CD4-positive, alpha-beta T cell (primary cell): Measurements from ENCODE around the gene BANP. TPM values are rescaled to one million over a fixed set of nuclear protein-coding genes. Genes with fewer than 3 reads are reported as not detected.
"Not testable (repeated sequence)": the region's sequence is repeated elsewhere in the genome, so short reads cannot be mapped to it uniquely, and the experiment has no call there.

Experiments
- ATAC-seq: fragments of 200-7000 bp; cut with Tn5 transposase; one replicate; pipeline ENCODE4 v1.10.0; 2022; ENCODE audit warnings: mild to moderate bottlenecking; ENCODE audit not compliant: poor library complexity
- CTCF ChIA-PET: fragments of 350-600 bp; sonication (Branson Sonifier 250); formaldehyde crosslinking; loops from one replicate; lab custom pipeline; 2021; ENCODE audit warnings: antibody characterized with exemption, inconsistent platforms; lab: Charles Lee
- POLR2A ChIA-PET: fragments of 350-600 bp; sonication (Branson Sonifier 250); formaldehyde crosslinking; loops from one replicate; lab custom pipeline; 2021; ENCODE audit warnings: antibody characterized with exemption, inconsistent platforms; lab: Charles Lee
- DNase-seq, 14 experiments: peaks; one replicate each; pipeline ENCODE4 v3.0.0-alpha.2; 2013 to 2020; ENCODE audit warnings: mixed read lengths in 2 of 14
- H3K27ac ChIP-seq, 2 donors: one replicate each; pipeline versions ENCODE4 v1.5.1 to v1.7.0; 2013; ENCODE audit warnings: low read length in 2 of 2, low read depth in 1 of 2, mild to moderate bottlenecking in 1 of 2
- H3K27me3 ChIP-seq, 2 experiments: 1 replicate in 1 of 2; 2 replicates in 1 of 2; pipeline versions ENCODE4 v1.6.1 to v1.7.0; 2013; ENCODE audit warnings: low read length in 2 of 2, control low read depth in 1 of 2, mild to moderate bottlenecking in 1 of 2, moderate library complexity in 1 of 2; ENCODE audit not compliant: insufficient read depth in 2 of 2, control insufficient read depth in 1 of 2
- H3K36me3 ChIP-seq: one replicate; pipeline ENCODE4 v1.6.1; 2013; ENCODE audit warnings: low read length, control low read depth; ENCODE audit not compliant: insufficient read depth
- H3K4me1 ChIP-seq: one replicate; pipeline ENCODE4 v1.6.1; 2013; ENCODE audit warnings: low read length, control low read depth; ENCODE audit not compliant: insufficient read depth
- H3K4me3 ChIP-seq: one replicate; pipeline ENCODE4 v1.5.1; 2013; ENCODE audit warnings: mild to moderate bottlenecking, low read length, moderate library complexity
- H3K9me3 ChIP-seq, 2 experiments: 1 replicate in 1 of 2; 2 replicates in 1 of 2; pipeline versions ENCODE4 v1.6.1 to v1.7.0; 2013; ENCODE audit warnings: low read length in 2 of 2, mild to moderate bottlenecking in 2 of 2, control low read depth in 1 of 2, moderate library complexity in 1 of 2; ENCODE audit not compliant: control insufficient read depth in 1 of 2, insufficient read depth in 1 of 2
- H3K27ac Mint-ChIP-seq: one replicate; pipeline ENCODE4 v1.8.0; 2020; ENCODE audit warnings: mixed read lengths
- H3K27me3 Mint-ChIP-seq: one replicate; pipeline ENCODE4 v1.8.0; 2021; ENCODE audit warnings: mixed read lengths
- H3K36me3 Mint-ChIP-seq: one replicate; pipeline ENCODE4 v1.8.0; 2021; ENCODE audit warnings: low read depth, mixed read lengths
- H3K4me1 Mint-ChIP-seq: one replicate; pipeline ENCODE4 v1.8.0; 2021; ENCODE audit warnings: low read depth, mixed read lengths
- H3K4me3 Mint-ChIP-seq: one replicate; pipeline ENCODE4 v1.8.0; 2020; ENCODE audit warnings: mild to moderate bottlenecking, mixed read lengths
- H3K9me3 Mint-ChIP-seq: one replicate; pipeline ENCODE4 v1.8.0; 2020; ENCODE audit warnings: mixed read lengths
- intact Hi-C, 2 experiments: fragments of 100-400 bp; cut with DNase I in 1 of 2; cut with micrococcal nuclease in 1 of 2; formaldehyde crosslinking; loops; one replicate each; pipeline versions ENCODE4 v1.15.1 to v1.9.0; 2023 to 2025; cut with DNase I, micrococcal nuclease
- polyA plus RNA-seq, 2 donors: library from polyadenylated mRNA; unstranded; fragments of 120-200 nt; gene quantifications; one replicate each; pipeline ENCODE4 v1.2.1, GENCODE V29; 2013
- total RNA-seq, 174 experiments: library from RNA in 2 of 174; stranded (reverse) in 2 of 174; gene quantifications; one replicate each; pipeline ENCODE4 v1.2.3 and lab custom pipeline; 2021 to 2026
- TF ChIP-seq, protein P1 (sequence below): fragments of 200-600 bp; IDR thresholded peaks from one replicate; pipeline ENCODE4 v1.8.0; 2022; ENCODE audit warnings: antibody characterized with exemption, mild to moderate bottlenecking

Gene BANP, protein sequence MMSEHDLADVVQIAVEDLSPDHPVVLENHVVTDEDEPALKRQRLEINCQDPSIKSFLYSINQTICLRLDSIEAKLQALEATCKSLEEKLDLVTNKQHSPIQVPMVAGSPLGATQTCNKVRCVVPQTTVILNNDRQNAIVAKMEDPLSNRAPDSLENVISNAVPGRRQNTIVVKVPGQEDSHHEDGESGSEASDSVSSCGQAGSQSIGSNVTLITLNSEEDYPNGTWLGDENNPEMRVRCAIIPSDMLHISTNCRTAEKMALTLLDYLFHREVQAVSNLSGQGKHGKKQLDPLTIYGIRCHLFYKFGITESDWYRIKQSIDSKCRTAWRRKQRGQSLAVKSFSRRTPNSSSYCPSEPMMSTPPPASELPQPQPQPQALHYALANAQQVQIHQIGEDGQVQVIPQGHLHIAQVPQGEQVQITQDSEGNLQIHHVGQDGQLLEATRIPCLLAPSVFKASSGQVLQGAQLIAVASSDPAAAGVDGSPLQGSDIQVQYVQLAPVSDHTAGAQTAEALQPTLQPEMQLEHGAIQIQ
- total RNA-seq (10 to 100 TPM; 57.5 to 58.6 TPM), total RNA-seq (lab: John Stamatoyannopoulos, UW) (19.3 to 73.9 (median 46.5) reads per million in 172 experiments)
- 20.9 TPM for polyA plus RNA-seq (2013, experiment 1 of 2)
- 23.6 TPM for polyA plus RNA-seq (2013, experiment 2 of 2)

GRCh38 chr16:87950765-87951551 is at the start of gene BANP:
Gene BANP, plus strand, starts transcription at chr16:87951434. Its CDS starts 23,682 bp downstream, at chr16:87975116.
- Mint-ChIP-seq H3K27me3 (no peaks in the 10 kb centered on the region), H3K4me1 (peaks cover 42% of the 10 kb centered on the region), H3K27ac (peak within 1 kb of the TSS; percentile 99), H3K36me3 (peaks cover 31% of the 10 kb centered on the region), H3K9me3 (no peaks in the 10 kb centered on the region), H3K4me3 (peak within 1 kb of the TSS; percentile 100)
- POLR2A ChIA-PET = interaction anchor here (0.7 to 2.6 kb wide), 17 partner anchors 10 to 633 kb away, joined by 3 to 20 read pairs (median 4); partner anchors contain the start of genes FBXO31, KLHDC4, SLC7A5 and ZC3H18
- CTCF ChIA-PET = interaction anchor here (0.6 to 1.1 kb wide), 3 partner anchors 10 to 172 kb away, joined by 3 to 5 read pairs (median 3); no protein-coding TSS in a partner anchor
- TF ChIP-seq, protein P1, sequence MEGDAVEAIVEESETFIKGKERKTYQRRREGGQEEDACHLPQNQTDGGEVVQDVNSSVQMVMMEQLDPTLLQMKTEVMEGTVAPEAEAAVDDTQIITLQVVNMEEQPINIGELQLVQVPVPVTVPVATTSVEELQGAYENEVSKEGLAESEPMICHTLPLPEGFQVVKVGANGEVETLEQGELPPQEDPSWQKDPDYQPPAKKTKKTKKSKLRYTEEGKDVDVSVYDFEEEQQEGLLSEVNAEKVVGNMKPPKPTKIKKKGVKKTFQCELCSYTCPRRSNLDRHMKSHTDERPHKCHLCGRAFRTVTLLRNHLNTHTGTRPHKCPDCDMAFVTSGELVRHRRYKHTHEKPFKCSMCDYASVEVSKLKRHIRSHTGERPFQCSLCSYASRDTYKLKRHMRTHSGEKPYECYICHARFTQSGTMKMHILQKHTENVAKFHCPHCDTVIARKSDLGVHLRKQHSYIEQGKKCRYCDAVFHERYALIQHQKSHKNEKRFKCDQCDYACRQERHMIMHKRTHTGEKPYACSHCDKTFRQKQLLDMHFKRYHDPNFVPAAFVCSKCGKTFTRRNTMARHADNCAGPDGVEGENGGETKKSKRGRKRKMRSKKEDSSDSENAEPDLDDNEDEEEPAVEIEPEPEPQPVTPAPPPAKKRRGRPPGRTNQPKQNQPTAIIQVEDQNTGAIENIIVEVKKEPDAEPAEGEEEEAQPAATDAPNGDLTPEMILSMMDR = peak; percentile 31
- DNase-seq = peak; percentile 92 to 99 (median 96)
- H3K9me3 ChIP-seq = no peaks in the 10 kb centered on the region
- peaks cover 55% of the 10 kb centered on the region for H3K4me1 ChIP-seq
- H3K27ac ChIP-seq = peak within 1 kb of the TSS; percentile 88 to 98
- intact Hi-C loops = loop anchor here (1.0 to 10.0 kb wide), 10 partner anchors 174 to 1396 kb away; partner anchors contain the start of genes KLHDC4 (in 1 of the 2), MAP1LC3B (in 1 of the 2), MTHFSD (in 1 of the 2) and ZCCHC14 (in 1 of the 2)
- peak; percentile 92 for ATAC-seq
- H3K4me3 ChIP-seq = peak within 1 kb of the TSS; percentile 92
- H3K36me3 ChIP-seq = peaks cover 18% of the 10 kb centered on the region
- no peaks in the 10 kb centered on the region for H3K27me3 ChIP-seq

- H3K27me3 Mint-ChIP-seq, intact Hi-C loops, DNase-seq, H3K27ac ChIP-seq, H3K27ac Mint-ChIP-seq, ATAC-seq, H3K4me3 ChIP-seq, POLR2A ChIA-PET, H3K4me1 Mint-ChIP-seq, H3K27me3 ChIP-seq, H3K9me3 Mint-ChIP-seq, H3K9me3 ChIP-seq, H3K36me3 ChIP-seq, H3K4me3 Mint-ChIP-seq, H3K4me1 ChIP-seq, H3K36me3 Mint-ChIP-seq: not testable (repeated sequence)
- CTCF ChIA-PET = interaction anchor here (1.0 kb wide), 1 partner anchor 126 kb away, joined by 3 read pairs; no protein-coding TSS in a partner anchor
Observed at GRCh38 chr16:87904963-87905362, 46.3 kb upstream of the BANP start.

- DNase-seq, H3K4me1 ChIP-seq, ATAC-seq, H3K27me3 ChIP-seq, POLR2A ChIA-PET, intact Hi-C loops, H3K9me3 Mint-ChIP-seq, H3K27ac ChIP-seq, H3K4me1 Mint-ChIP-seq, H3K36me3 ChIP-seq, H3K9me3 ChIP-seq, H3K36me3 Mint-ChIP-seq, H3K4me3 ChIP-seq, H3K27me3 Mint-ChIP-seq, H3K4me3 Mint-ChIP-seq, H3K27ac Mint-ChIP-seq: not testable (repeated sequence)
- CTCF ChIA-PET = interaction anchor here (1.0 kb wide), 1 partner anchor 126 kb away, joined by 3 read pairs; no protein-coding TSS in a partner anchor
Observed at GRCh38 chr16:87905521-87905920, 45.7 kb upstream of the BANP start.

DNA sequence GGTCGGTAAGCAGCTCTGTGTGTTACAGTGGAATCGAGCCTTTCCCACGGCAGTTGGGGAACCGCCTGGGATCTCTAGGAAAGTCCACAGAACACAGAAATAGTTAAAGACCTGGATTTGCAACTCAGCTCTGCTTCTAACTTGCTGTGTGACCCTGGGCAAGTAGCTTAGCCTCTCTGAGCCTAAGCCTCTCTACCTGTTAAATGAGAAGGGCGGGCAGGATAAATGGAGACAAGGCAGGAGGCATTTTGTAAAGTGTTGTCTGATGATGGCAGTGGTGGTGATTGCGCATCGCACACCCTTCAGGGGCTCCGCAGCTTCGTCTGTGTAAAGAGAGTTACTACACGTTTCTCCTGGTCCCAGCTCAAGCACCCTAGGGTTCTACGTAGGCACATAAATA is 43.1 kb upstream of the BANP start:
- H3K4me3 ChIP-seq, H3K27ac ChIP-seq, H3K9me3 ChIP-seq, H3K27me3 ChIP-seq, H3K36me3 Mint-ChIP-seq, H3K36me3 ChIP-seq, H3K27ac Mint-ChIP-seq, POLR2A ChIA-PET, ATAC-seq, H3K27me3 Mint-ChIP-seq, intact Hi-C loops, H3K4me1 ChIP-seq, H3K9me3 Mint-ChIP-seq, DNase-seq, H3K4me1 Mint-ChIP-seq, H3K4me3 Mint-ChIP-seq: not testable (repeated sequence)
- CTCF ChIA-PET = interaction anchor here (2.1 to 2.4 kb wide), 2 partner anchors 58 to 129 kb away, joined by 9 read pairs; no protein-coding TSS in a partner anchor
